Measurements from ENCODE around the gene CHST10.
"Not testable (repeated sequence)": the region's sequence is repeated elsewhere in the genome, so short reads cannot be mapped to it uniquely, and the experiment has no call there.

CHST10 gene

GRCh38 chr2:100416935-100417710, at the start of gene CHST10:
Gene CHST10 (minus strand): TSS chr2:100417668. CDS start chr2:100406675, 10,993 bp downstream.
- peak; percentile 31 to 35 for DNase-seq

GRCh38 chr2:100460904-100461530, 43.5 kb upstream of the CHST10 start:
- DNase-seq = no peak

GRCh38 chr2:100456357-100456756, 38.9 kb upstream of the CHST10 start:
- not testable (repeated sequence) for DNase-seq

GRCh38 chr2:100453853-100454252, 36.4 kb upstream of the CHST10 start:
- no peak for DNase-seq

- no peak for DNase-seq
These were observed 34.3 kb upstream of the CHST10 start for GRCh38 chr2:100451734-100452133.

- no peak for DNase-seq
These were observed 33.6 kb upstream of the CHST10 start for GRCh38 chr2:100451092-100451491.

- DNase-seq = no peak
These were observed 29.2 kb upstream of the CHST10 start for GRCh38 chr2:100446696-100447095.

- DNase-seq = no peak
These were observed 20.3 kb upstream of the CHST10 start for GRCh38 chr2:100437751-100438150.

GRCh38 chr2:100429726-100430125, 12.3 kb upstream of the CHST10 start:
- DNase-seq = no peak

- peak; percentile 58 to 60 for DNase-seq
These were observed 10.3 kb upstream of the CHST10 start for GRCh38 chr2:100427627-100428258.

- no peak for DNase-seq
These were observed 9.6 kb upstream of the CHST10 start for GRCh38 chr2:100427111-100427510.

GRCh38 chr2:100426384-100426720, 8.9 kb upstream of the CHST10 start:
- no peak for DNase-seq

- DNase-seq = no peak
These were observed 8.3 kb upstream of the CHST10 start for GRCh38 chr2:100425573-100426383.

- DNase-seq = no peak
These were observed 7.6 kb upstream of the CHST10 start for GRCh38 chr2:100425107-100425506.

GRCh38 chr2:100424277-100424875, 6.9 kb upstream of the CHST10 start:
- DNase-seq = no peak

- no peak for DNase-seq
These were observed 6.2 kb upstream of the CHST10 start for GRCh38 chr2:100423631-100424030.

- no peak for DNase-seq
These were observed 5.0 kb upstream of the CHST10 start for GRCh38 chr2:100422320-100423055.

- DNase-seq = no peak
These were observed 2.4 kb upstream of the CHST10 start for GRCh38 chr2:100419915-100420314.

GRCh38 chr2:100418406-100418962, 1.0 kb upstream of the CHST10 start:
- no peak for DNase-seq

GRCh38 chr2:100417711-100418124, 250 bp upstream of the CHST10 start:
- DNase-seq = no peak

- DNase-seq = no peak
These were observed 1.0 kb downstream of the CHST10 start for GRCh38 chr2:100416397-100416934.
